SK-N-SH (cell line): ENCODE results near the gene AGMO. TPM values are rescaled to one million over a fixed set of nuclear protein-coding genes. Genes with fewer than 3 reads are reported as not detected.
A peak's percentile ranks its signal among the peaks of the same experiment; 100 is the strongest.

Experiments used
- CTCF ChIA-PET: fragments of 300-600, 350-600 bp; formaldehyde crosslinking; extraction: SDS; loops from one replicate; lab custom pipeline; 2021; lab: Yijun Ruan, JAX
- POLR2A ChIA-PET: fragments of 350-600 bp; sonication (Branson Sonifier 250); formaldehyde crosslinking; extraction: SDS; loops from one replicate; lab custom pipeline; 2020; ENCODE audit warnings: antibody characterized with exemption, inconsistent platforms; lab: Yijun Ruan, JAX
- DNase-seq: peaks from one replicate; pipeline ENCODE4 v3.0.0; 2012
- H2AFZ ChIP-seq: fragments of 200-600 bp; sonication (generic); 2 replicates; pipeline ENCODE4 v1.8.1; 2016; ENCODE audit warnings: antibody characterized with exemption, mild to moderate bottlenecking, low read depth
- H3F3A ChIP-seq: fragments of 200-600 bp; sonication (generic); replicated peaks from 2 replicates; pipeline ENCODE3; 2016; ENCODE audit warnings: antibody characterized with exemption, mild to moderate bottlenecking; ENCODE audit not compliant: insufficient read depth
- H3K27ac ChIP-seq, 2 experiments: fragments of 200-500 bp in 1 of 2; fragments of 200-600 bp in 1 of 2; sonication (Bioruptor generic) in 1 of 2; sonication (generic), shearing (Covaris generic) in 1 of 2; 2 replicates each; pipeline versions ENCODE4 v1.5.1 to v1.6.1; 2014 to 2016; ENCODE audit warnings: low read depth in 2 of 2, inconsistent platforms in 1 of 2, low read length in 1 of 2, mild to moderate bottlenecking in 1 of 2, mixed read lengths in 1 of 2
- H3K27me3 ChIP-seq: fragments of 200-600 bp; sonication (generic), shearing (Covaris generic); 2 replicates; pipeline ENCODE4 v1.6.1; 2016; ENCODE audit warnings: mixed run types; ENCODE audit not compliant: insufficient read depth
- H3K36me3 ChIP-seq, 2 experiments: fragments of 200-500 bp in 1 of 2; fragments of 200-600 bp in 1 of 2; sonication (Bioruptor generic) in 1 of 2; sonication (generic) in 1 of 2; replicated peaks in 1 of 2; 2 replicates each; pipeline versions ENCODE3 to v1.5.1; 2014 to 2016; ENCODE audit warnings: low read length in 1 of 2, mild to moderate bottlenecking in 1 of 2; ENCODE audit not compliant: insufficient read depth in 2 of 2, control insufficient read depth in 1 of 2
- H3K4me1 ChIP-seq, 2 experiments: fragments of 200-500 bp in 1 of 2; fragments of 200-600 bp in 1 of 2; sonication (Bioruptor generic) in 1 of 2; sonication (generic), shearing (Covaris generic) in 1 of 2; 2 replicates each; pipeline versions ENCODE4 v1.5.1 to v1.6.1; 2014 to 2016; ENCODE audit warnings: low read depth in 1 of 2, low read length in 1 of 2, mixed run types in 1 of 2; ENCODE audit not compliant: insufficient read depth in 2 of 2, control insufficient read depth in 1 of 2
- H3K4me2 ChIP-seq: fragments of 200-600 bp; sonication (generic), shearing (Covaris generic); 2 replicates; pipeline ENCODE4 v1.6.1; 2017; ENCODE audit warnings: mixed run types
- H3K4me3 ChIP-seq, 2 experiments: fragments of 200-500 bp in 1 of 2; fragments of 200-600 bp in 1 of 2; sonication (Bioruptor generic) in 1 of 2; sonication (generic), shearing (Covaris generic) in 1 of 2; 2 replicates each; pipeline versions ENCODE4 v1.5.1 to v1.8.1; 2014 to 2016; ENCODE audit warnings: low read depth in 2 of 2, inconsistent platforms in 1 of 2, low read length in 1 of 2, mild to moderate bottlenecking in 1 of 2, mixed read lengths in 1 of 2, moderate library complexity in 1 of 2
- H3K79me2 ChIP-seq: fragments of 200-600 bp; sonication (generic); 2 replicates; pipeline ENCODE4 v1.8.1; 2017; ENCODE audit warnings: mild to moderate bottlenecking; ENCODE audit not compliant: insufficient read depth
- H3K9ac ChIP-seq: fragments of 200-600 bp; sonication (generic); 2 replicates; pipeline ENCODE4 v1.6.1; 2017; ENCODE audit warnings: mixed run types
- H3K9me2 ChIP-seq: fragments of 200-600 bp; sonication (generic); 2 replicates; pipeline ENCODE4 v1.6.1; 2017; ENCODE audit warnings: mixed run types
- H3K9me3 ChIP-seq: fragments of 200-600 bp; sonication (generic); 2 replicates; pipeline ENCODE4 v1.6.1; 2017; ENCODE audit warnings: mixed run types, mild to moderate bottlenecking, moderate library complexity
- H4K20me1 ChIP-seq: fragments of 200-600 bp; sonication (generic); 2 replicates; pipeline ENCODE4 v1.6.1; 2017; ENCODE audit warnings: mild to moderate bottlenecking, mixed run types; ENCODE audit not compliant: insufficient read depth
- CTCF ChIP-seq: fragments of 200-600 bp; sonication (generic); IDR thresholded peaks from 2 replicates; pipeline ENCODE4 v1.6.1; 2017; ENCODE audit warnings: antibody characterized with exemption, mild to moderate bottlenecking, moderate library complexity
- ELF1 ChIP-seq: IDR thresholded peaks from 2 replicates; pipeline ENCODE4 v1.4.0; 2012
- EP300 ChIP-seq, 2 experiments: IDR thresholded peaks; 2 replicates each; pipeline versions ENCODE4 v1.4.0 to v1.6.1; 2012; ENCODE audit warnings: borderline replicate concordance in 1 of 2, low read depth in 1 of 2, low read length in 1 of 2
- EZH2phosphoT487 ChIP-seq: fragments of 200-600 bp; sonication (generic); IDR thresholded peaks from 2 replicates; pipeline ENCODE4 v1.6.1; 2017; ENCODE audit warnings: low read depth, mixed run types, mild to moderate bottlenecking, antibody characterized with exemption, moderate library complexity, borderline replicate concordance
- FOSL2 ChIP-seq: IDR thresholded peaks from 2 replicates; pipeline ENCODE4 v1.4.0; 2012; ENCODE audit warnings: low read depth, mild to moderate bottlenecking, moderate library complexity, borderline replicate concordance
- FOXM1 ChIP-seq: IDR thresholded peaks from 2 replicates; pipeline ENCODE4 v1.4.0; 2012; ENCODE audit warnings: low read depth, mild to moderate bottlenecking
- GATA2 ChIP-seq: sonication (generic); formaldehyde crosslinking; IDR thresholded peaks from 2 replicates; pipeline ENCODE4 v1.5.0; 2020; ENCODE audit warnings: mild to moderate bottlenecking, missing genetic modification reagents
- IRF3 ChIP-seq: fragments of 150-350 bp; IDR thresholded peaks from 2 replicates; pipeline ENCODE4 v1.6.1; 2016; ENCODE audit warnings: mild to moderate bottlenecking, low read depth, low read length
- MAX ChIP-seq: IDR thresholded peaks from 2 replicates; pipeline ENCODE4 v1.4.0; 2012; ENCODE audit warnings: low read depth
- NRF1 ChIP-seq: IDR thresholded peaks from 2 replicates; pipeline ENCODE4 v1.6.1; 2012; ENCODE audit warnings: low read depth, mild to moderate bottlenecking, low read length
- PBX3 ChIP-seq: IDR thresholded peaks from 2 replicates; pipeline ENCODE4; 2012
- RFX5 ChIP-seq: IDR thresholded peaks from 2 replicates; pipeline ENCODE4 v1.6.1; 2012; ENCODE audit warnings: mild to moderate bottlenecking, improper control_type of control experiment, low read length
- SMC3 ChIP-seq: IDR thresholded peaks from 2 replicates; pipeline ENCODE4 v1.6.1; 2012; ENCODE audit warnings: low read depth, low read length, improper control_type of control experiment
- TCF12 ChIP-seq: IDR thresholded peaks from 2 replicates; pipeline ENCODE4 v1.4.0; 2012
- TEAD4 ChIP-seq: IDR thresholded peaks from 2 replicates; pipeline ENCODE4 v1.4.0; 2012; ENCODE audit warnings: mild to moderate bottlenecking, borderline replicate concordance; ENCODE audit not compliant: insufficient read depth
- USF1 ChIP-seq: IDR thresholded peaks from 2 replicates; pipeline ENCODE4 v1.4.0; 2012; ENCODE audit warnings: low read depth, borderline replicate concordance
- YY1 ChIP-seq: IDR thresholded peaks from 2 replicates; pipeline ENCODE4 v1.4.0; 2012; ENCODE audit warnings: low read depth, mild to moderate bottlenecking
- WGBS: methylation state at CpG from one replicate; pipeline ENCODE4 v1.1.6; 2017; ENCODE audit warnings: low lambda C conversion rate; 5-methylcytosine and 5-hydroxymethylcytosine counted together
- polyA plus RNA-seq, 3 experiments: library from polyadenylated mRNA; depleted of rRNA; stranded (reverse); fragments of >200 nt; gene quantifications; 2 replicates each; pipeline ENCODE4 v1.2.3, GENCODE V29; 2012

The AGMO gene
- polyA plus RNA-seq, 1 of the 3 experiments (the other 2 are of a cell fraction) = 0.05 TPM

- no peak for DNase-seq
- Histone ChIP-seq H4K20me1 (no peaks in the 10 kb centered on the region), H3F3A (no peaks in the 10 kb centered on the region), H2AFZ (no peak overlapping the region), H3K36me3 (no peaks in the 10 kb centered on the region), H3K9me3 (no peaks in the 10 kb centered on the region), H3K9ac (no peak overlapping the region), H3K27me3 (no peaks in the 10 kb centered on the region), H3K9me2 (no peaks in the 10 kb centered on the region), H3K4me3 (no peak overlapping the region), H3K4me2 (no peak overlapping the region), H3K79me2 (no peaks in the 10 kb centered on the region), H3K4me1 (no peaks in the 10 kb centered on the region), H3K27ac (no peak overlapping the region)
- ChIA-PET CTCF (interaction anchor here (0.9 kb wide), 1 partner anchor 10 kb away, joined by 3 read pairs; no protein-coding TSS in a partner anchor), POLR2A (no interaction called here)
- WGBS = 46% methylated on average over 1 of the region's 1 CpG
- TF ChIP-seq NRF1 (no peak), USF1 (no peak), GATA2 (CRISPR knock-in tag) (no peak), EZH2phosphoT487 (no peak), FOXM1 (no peak), IRF3 (no peak), EP300 (IDR thresholded peaks at IDR 0.05; ENCODE audit: borderline replicate concordance in 1 of 2, low read depth in 1 of 2, low read length in 1 of 2) (no peak), FOSL2 (no peak), CTCF (no peak), MAX (no peak), SMC3 (no peak), PBX3 (0 out of 2 replicates have a peak, but pooled peaks have one; percentile 22), TEAD4 (no peak), RFX5 (no peak), ELF1 (no peak), TCF12 (0 out of 2 replicates have a peak, but pooled peaks have one; percentile 28), YY1 (no peak)
Observed at GRCh38 chr7:15470825-15471668, 90.8 kb downstream of the AGMO start.
